Astrocyte of the hippocampus (primary cell): ENCODE data around the gene CMSS1.
A peak's percentile ranks its signal among the peaks of the same experiment; 100 is the strongest.

ENCODE experiments used
- DNase-seq: peaks from one replicate; pipeline ENCODE4 v3.0.0; 2011; ENCODE audit warnings: low read depth, low spot score

CMSS1 gene

DNA sequence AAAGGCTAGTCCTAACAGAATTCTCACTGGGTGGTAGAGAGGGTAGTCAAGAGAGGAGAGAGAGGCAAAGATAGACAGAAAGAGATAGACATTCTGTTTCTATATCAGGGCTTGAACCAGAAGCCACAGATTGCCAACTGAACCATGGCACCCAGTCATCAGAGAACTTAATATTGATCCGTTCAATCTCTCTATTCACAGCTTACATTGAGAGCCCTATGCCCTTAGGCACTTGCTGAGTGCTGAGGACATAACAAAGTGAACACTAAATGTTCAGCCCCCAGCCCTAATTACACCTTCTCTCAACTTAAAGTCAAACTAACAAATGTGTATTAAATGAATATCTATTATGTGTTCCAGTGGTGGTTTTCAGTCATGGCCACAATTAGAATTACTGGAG, 172.5 kb downstream of the CMSS1 start:
- DNase-seq, result no peak

DNA sequence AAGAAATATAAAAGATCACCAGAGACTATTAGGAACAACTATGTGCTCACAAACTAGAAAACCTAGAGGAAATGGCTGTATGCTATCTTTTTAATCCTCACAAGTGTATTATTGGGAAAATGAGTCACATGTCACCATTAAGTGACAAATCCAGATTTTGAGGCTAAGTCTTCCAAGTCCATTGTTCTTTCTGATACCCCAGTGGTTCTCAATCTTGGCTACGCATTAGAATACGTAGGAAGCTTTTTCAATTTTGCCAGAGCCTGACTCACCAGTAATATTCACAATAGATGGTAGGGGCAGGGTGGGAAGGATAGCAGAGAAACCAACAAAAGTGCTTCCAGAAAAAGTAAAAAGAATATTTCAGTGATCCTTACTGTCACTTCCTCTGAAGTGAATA, 179.6 kb downstream of the CMSS1 start:
- peak; percentile 59 for DNase-seq

DNA sequence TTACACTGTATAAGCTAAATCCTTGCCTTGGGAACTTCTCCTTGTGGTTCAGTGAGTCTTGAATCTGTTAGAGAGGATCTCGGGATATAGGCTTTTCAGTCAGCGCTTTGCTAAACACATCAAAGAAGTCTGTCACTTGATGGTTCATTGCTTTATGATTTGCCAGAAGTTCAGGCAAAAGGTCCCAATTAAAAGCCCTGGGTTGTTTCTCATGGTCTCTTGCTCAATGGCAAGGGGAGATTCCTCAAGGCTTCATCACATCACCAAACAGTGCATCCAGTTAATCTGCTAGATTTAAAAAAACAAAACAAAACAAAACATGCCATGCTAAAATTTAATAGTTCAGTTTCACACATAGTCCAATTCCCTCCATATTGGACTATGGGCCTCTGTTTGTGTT, 181.9 kb downstream of the CMSS1 start:
- peak; percentile 36 for DNase-seq

DNA sequence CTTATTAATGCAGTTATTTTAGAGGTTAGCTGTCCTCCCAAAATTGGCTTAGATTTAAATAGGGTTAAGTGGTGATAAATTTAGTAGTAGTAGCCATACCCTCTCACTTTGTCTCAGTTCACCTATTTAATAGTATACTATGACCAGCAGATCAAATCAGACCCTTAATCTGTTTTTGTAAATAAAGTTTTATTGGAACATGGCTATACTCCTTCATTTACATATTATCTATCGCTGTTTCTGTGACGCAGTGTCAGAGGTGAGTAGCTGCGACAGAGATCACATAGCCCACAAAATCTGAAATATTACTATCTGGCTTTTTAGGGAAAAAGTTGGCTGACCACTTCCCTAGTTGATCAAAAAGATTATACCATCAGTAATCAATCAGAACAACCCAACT, 183.4 kb downstream of the CMSS1 start:
- no peak for DNase-seq

DNA sequence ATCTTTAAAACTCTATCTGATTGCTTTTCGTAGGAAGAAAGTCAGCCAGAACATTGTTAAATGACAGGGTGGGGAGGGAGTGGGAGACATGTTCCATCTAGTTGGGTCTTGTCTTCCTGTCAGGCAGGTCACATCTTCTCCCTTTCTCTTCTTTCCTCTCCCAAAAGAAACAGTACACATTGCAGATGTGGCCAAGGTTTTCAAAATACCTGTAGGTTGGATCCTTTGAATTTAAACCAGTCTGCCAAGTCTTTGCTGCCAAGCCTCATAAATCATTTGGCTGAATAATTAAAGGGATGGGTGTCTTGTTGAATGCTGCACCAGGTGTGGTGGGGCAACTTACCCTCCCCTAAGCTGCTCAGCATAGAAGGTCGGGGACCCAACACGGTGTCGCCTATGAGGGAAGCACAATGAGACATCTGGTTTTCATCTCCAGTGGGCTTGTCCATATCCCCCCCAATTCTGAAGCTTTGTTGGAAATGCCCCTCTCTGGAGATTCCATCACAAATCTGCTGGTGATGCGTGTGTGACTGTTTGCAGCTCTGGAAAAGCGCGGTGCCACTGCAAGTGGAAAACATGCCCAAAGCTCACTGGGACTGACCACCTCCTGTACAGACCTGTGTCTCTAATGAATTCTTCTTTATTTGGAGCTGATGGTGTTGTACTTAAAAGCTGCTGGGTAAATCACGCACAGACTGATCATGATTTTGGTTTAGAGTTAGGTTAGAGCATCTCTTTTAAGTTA, 184.0 kb downstream of the CMSS1 start:
- DNase-seq, result no peak

DNA sequence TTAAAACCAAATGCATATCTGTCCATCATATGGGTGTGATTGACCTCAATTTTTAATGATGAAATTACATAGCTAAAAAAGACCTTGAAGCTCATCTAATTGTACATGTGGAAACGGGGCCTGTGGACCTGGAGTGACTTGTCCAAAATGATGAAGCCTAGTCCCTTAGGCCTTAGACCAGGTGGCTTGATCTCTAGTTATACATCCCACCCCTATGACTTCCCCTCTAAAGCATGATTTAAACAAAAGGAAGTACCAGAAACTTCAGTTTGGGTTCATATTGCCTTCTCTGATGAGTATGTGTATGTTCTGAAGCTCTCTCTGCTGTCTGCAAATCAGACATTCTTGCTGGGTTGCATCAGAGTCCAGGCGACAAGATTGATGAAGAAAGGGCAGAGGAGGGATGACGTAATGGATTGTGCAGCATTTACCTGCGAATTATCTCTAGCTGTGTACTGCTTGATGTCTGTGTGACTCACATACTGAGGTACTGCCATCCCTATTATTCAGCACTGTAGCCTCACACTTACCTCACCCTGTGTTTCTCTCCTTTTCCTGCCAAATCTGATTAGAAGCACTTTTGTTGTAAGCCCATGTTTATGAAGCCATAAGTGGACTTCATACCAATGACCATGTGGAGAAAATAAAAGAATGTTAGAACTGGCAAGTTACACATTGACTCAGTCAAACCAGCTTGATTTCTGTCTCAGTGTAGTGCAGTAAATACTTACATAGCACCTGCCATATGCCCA, 185.1 kb downstream of the CMSS1 start:
- DNase-seq, result peak; percentile 91

DNA sequence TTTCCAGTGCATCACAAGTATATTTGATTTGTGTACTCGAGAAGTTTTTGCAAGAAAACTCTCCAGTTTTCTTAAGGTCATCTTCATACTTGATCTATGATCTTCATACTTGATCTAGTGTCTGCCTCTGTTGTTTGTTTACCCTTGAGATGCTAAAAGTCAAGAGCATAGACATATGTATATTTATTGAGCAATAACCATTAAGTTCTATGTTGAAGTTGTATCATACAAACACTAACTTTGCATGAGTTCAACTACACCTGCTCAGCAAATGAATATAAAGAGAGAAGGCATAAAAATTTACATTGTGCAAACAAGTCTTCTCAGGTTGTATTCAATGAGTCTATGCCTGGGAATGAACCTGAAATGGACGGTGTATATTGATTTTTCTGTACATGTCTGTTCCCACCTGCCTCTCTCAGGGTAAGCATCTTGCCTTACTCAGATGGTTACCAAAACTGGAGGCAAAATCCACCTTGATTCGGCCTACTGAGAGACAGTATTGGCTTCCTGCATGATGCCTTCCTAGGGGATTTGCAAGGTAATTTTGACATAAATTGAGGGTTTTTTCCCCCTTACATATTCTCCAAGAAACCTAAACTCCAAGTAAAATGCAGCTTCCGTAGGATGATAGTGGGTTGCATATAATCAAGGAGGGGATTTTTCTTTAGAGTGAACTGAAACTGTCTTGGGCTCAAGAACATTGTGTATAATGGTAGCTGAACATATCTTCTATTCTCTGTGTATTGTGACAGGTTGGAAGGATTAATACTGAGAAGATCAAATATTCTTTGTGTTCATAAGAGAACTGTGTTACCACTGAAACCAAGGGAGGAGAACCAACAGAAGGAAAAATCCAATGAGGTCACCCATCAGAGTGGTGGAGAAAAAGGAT, 186.2 kb downstream of the CMSS1 start:
- no peak for DNase-seq

DNA sequence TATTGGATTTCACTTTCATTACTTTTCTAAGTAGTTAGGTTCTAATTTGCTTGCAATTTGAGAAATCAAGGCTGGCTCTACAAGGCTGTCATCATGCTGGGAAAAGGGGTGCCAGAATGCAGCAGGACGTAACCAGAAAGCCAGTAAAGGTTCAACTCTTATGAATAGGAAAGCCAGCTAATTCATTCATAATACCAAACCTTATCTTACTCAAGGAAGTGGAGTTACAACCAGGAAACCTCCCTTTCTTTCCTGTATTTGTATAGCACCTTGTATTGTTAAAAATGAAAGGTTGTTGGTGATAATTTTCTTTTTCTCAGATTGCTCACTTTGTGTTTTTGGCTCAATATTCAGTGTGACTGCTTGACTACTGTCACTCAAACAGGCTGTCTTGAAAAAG, 187.3 kb downstream of the CMSS1 start:
- no peak for DNase-seq

DNA sequence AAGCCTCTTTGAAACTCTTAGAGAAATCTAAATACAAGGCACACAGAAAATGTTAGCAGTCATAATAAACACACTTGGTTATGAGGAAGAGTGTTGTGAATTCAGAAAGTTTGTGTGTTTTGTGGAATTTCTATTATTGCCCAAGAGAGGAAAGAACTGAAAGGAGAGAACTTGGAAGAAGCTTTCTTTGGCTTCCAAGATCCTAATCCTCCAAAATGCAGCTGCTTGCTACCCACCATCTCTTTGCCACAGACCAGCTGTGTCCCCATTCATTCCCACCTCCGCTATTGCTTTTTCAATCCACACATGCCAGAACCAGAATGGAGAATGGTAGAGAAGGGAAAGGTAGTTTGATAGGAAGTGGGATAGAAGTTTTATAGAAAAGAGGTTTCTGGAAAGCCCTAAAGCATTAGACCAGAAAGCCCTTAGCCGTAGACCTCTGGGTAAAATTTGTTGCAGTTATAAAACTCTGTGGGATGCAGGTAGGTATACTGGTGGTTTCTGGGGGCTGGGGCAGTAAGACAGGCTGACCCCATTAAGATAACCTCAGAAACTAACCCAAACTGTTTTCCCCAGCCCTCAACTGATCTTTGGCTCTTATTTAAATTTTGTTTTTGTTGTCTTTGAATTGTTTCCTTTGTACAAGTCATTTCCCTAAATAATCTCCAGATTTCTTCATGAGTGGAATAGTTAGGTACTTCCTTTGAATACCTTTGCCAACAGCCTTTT, 188.2 kb downstream of the CMSS1 start:
- DNase-seq, result no peak

DNA sequence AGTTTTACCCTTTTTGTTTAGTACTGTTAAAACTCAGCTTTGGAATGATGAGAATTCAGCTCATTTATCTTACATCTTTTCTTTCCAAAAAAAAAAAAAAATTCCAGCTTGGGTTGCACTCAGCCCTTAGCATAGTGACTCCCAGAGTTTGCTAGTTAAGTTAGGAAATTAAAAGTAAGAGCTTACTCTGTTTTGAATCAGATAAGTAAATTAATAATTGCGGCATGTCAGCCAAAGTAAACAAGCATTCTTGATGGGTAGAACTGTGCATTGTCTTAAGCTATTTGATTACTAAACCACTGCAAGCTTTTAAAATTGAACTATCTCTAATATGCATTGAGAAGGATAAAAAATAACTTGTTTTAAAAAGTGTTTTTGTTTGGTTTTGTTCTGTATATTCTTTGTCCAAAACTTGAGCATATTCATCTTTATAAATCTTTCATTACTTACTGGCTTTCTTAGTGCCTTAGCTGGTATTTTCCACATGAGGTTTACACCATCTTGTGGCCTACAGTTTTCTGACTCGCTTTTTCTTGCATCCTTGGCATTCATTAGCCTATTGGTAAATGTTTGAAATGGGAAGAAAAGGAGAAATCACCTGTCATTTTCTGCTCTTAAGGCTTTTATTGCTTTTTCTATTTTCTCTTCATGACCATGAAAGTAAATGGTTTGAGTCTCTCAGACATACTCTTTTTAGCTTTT, 189.1 kb downstream of the CMSS1 start:
- peak; percentile 58 for DNase-seq

DNA sequence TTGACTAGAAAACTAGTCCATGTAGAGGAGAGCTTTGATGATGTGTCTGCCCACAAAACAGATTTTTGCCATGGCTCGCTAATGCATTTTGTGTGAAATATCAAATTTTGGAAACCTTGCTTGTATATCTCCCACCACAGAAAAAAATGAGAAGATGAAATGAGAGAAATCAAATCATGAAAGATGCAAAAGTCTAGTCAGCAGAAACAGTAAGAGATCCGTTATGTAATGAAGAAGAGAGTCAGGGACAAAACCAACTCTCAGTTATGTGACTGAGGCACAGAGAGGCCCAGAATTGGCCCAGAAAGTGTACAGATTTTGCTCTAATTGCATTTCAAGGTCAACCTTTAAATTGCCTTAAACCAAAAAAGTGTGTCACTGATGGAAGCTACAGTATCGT, 189.7 kb downstream of the CMSS1 start:
- DNase-seq, result no peak

DNA sequence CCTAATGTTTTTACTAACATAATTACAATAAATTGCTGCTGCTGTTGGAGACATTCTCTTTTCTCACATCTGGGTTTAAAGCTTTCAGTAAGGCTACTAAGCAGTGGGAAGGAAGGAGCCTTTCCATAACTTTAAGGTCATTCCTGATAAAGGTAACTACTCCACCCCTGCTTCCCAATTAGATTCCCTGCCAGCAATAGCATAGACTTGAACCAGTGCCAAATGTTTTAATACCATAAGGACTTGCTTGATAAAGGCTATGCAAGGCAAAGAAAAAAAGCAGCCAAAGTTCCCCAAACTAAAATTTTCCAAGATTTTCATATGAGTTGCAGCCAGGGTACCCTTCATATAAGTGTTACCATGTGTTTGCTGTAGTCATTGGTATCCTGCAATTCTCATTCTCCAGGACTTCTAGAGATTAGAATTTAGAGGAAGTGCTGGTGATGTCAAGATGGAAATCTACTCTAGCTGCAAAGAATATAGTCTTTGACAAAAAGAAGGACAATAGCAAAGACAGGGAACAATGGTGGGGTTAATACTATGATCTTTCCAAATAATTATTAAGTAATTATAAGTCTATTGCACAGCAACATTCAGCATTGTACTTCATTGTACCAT, 190.5 kb downstream of the CMSS1 start:
- no peak for DNase-seq

DNA sequence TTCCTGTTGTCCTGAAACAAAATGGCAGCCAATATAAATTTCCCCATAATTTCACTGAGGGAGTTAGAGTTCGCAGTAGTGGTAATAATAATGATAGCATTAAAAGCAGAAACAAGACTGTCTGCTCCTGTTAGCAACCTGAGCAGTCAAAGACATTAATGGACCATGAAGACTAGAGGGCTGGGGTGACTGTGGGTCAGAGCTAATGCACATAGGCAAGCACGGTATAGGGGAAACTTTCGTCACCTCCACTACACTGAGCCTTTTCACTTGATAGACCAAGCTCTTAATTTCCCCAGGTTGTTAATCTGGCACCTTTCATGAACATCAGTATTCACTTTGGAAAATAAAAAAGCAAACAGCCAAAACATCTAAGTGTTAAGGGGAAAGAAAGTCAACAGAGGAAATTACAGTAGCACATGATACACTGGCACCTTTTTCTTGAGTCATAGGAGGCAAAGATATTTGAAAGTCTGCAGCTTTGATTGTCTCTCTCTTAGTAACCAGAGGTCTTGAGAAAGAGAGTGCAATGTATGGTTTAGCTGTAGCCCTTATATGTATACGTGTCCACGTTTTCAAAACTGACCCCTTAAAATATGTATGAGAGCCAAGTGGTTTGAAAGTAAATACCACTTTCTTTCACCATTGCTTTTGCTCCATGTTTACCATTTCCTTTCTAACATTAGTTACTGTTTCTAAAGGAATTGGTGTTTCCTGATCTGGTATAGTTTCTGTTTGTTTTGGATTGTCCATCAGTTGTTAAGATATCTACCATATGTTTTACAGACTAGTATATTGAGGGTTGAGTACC, 191.8 kb downstream of the CMSS1 start:
- DNase-seq, result no peak

DNA sequence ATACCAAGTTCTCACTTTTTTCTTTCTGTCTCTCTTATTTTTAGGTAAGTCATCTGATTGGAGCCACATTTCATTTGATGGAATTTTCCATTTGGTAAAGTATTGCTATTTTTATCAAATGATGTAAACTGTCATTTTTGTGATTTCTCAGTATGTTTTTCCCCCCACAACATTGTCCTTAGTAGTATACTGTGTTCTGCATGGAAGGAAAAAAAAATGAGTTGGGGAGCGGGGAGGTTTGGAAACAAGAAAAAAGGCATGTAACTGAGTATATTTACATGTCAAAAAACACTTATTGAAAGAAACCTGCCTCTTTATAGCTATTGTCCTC, 192.4 kb downstream of the CMSS1 start:
- no peak for DNase-seq

DNA sequence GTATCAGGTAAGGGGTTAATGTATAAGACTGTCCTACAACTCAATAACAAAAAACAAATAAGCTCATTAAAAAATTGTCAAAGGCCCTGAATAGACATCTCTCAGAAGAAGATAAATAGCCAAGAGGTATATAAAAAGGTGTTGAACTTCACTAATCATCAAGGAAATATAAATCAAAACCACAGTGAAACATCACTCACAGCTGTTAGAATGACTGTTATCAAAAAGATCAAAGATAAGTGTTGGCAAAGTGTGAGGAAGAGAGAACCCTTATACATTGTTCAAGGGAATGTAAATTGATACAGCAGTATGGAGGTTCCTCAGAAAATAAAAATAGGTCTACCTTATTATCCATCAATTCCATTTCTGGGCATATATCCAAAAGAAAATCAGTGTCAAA, 201.1 kb downstream of the CMSS1 start:
- no peak for DNase-seq

DNA sequence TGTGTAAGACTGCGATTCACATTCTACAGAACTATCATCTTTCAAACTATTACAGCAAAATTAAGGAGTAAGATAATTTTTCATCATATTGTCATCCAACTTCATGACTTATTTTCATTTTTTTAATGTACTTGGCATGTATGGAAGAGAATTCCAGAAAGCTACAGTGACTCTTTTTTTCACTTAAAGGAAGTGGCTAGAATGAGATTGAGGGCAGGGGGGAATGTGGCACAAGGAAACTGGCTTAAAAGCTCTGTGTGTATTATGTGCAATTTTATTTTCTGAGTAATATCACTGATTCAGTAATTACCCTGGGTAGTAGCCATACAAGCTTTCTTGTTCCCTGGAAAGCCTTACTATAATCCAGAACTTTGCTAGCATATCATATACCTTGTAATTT, 202.1 kb downstream of the CMSS1 start:
- no peak for DNase-seq

DNA sequence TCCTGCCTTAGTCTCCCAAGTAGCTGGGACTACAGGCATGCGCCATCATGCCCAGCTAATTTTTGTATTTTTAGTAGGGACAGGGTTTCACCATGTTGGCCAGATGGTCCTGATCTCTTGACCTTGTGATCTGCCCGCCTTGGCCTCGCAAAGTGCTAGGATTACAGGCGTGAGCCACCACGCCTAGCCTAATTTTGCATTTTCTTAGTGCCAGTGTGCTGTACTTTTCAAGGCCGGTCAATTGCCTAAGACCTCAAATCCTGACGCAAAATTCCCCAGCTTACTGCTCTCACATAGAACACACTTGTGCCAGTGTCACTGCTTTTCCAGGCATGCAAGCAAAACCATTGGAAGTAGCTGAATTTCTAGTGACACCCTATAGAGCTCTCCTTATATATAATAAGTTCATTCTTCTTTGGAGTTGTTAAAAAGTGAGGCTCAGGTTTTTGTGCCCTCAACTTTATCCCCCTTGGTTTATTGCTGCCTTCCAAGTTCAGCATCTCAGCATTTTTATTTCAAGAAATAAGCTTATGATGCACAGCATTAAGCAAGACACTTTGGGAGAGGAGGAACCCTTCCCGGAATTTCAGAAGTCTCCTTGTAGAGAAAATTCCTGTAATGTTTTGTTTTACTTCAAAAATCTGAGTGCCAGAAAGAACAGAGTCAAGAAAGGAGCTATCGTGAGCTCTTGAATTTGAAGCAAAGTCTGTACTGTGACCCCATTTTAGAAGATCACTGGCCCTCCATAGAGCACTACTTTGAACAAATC, 203.4 kb downstream of the CMSS1 start:
- DNase-seq, result no peak

DNA sequence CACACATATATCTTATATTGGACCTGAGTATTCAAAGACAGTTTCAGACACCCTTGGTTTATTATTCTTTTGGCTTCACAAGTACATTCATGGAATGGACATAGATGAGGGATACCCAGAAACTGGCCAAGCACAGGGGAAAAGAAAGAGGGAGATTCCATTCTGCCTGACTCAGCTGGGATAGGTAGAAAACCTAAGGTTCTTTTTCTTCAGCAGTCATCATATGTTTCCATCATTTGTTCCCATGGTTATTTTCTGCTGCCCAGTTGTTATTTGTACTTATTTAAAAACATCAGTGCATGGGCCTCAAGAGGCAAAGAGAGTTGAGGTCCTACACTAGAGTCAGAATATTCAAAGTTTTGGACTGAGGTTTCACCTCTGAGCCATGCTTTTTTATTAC, 204.8 kb downstream of the CMSS1 start:
- DNase-seq, result peak; percentile 47

DNA sequence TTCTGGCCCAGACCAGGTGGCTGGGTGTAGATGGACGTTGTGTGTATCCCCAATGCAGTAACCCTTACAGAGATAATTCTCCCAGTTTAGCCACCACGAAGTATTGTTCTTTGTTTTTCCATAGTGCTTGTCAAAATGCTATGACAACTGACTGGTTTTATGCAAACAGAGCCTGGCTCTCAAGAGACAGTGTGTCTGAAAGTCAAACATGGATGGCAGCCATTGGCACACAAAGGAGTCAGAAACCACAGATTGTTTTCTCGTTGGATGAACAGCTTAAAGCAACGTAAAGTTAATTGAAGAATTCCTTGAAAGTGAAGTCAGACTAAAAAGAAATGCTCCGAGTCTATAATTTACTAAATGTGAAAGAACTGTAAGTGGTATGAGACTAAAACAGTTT, 205.5 kb downstream of the CMSS1 start:
- peak; percentile 94 for DNase-seq
